HuH-7.5 (cell line): ENCODE results near the gene RIMOC1.

Source experiments
- DNase-seq: peaks from one replicate; pipeline ENCODE4 v3.0.0; 2011; ENCODE audit warnings: low spot score

RIMOC1 gene

DNA sequence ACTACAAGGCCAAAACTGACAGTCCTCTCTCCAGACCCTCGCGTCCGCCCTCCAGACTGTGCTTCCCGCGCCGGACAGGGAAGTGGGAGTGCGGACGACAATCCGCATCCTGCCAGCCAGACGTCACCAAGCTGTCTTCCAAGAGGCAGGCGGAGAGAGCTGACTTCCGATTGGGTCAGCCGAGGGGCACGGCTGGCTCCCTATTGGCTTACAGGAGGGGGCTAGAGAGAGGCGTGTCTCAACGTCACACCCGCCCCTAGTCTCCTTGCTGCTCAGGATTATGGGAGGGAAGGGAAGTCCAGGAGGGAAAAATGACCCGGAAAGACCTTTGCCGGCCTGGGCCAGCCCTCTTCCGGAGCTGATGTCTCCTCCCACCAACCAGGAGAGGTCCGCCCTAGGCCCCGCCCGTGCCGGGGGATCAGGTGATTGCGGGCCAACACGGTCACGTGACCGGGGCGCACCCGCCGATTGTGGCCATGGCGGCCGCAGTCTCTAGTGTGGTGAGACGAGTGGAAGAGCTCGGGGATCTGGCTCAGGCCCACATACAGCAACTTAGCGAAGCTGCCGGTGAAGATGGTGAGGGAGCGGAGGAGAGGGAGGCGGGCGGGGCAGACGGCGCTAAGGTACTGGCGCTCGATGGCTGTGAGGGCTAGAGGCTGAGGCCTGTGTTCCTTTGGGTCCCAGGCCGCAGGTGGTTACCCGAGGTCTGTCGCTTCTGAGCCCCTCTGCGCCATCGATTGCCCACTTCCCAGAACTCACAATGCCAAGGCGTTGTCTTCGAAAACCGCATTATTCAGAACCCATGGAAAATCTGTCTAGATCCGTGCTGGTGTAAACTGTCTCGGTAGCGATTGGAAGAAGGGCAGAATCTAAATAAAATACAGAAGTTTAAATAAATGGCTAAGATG, at the start of gene RIMOC1:
Gene RIMOC1 (plus strand): TSS at position 453 of the 908 bp plus-strand sequence. CDS start 24 bp downstream, at position 477.
- DNase-seq: peak; percentile 89

DNA sequence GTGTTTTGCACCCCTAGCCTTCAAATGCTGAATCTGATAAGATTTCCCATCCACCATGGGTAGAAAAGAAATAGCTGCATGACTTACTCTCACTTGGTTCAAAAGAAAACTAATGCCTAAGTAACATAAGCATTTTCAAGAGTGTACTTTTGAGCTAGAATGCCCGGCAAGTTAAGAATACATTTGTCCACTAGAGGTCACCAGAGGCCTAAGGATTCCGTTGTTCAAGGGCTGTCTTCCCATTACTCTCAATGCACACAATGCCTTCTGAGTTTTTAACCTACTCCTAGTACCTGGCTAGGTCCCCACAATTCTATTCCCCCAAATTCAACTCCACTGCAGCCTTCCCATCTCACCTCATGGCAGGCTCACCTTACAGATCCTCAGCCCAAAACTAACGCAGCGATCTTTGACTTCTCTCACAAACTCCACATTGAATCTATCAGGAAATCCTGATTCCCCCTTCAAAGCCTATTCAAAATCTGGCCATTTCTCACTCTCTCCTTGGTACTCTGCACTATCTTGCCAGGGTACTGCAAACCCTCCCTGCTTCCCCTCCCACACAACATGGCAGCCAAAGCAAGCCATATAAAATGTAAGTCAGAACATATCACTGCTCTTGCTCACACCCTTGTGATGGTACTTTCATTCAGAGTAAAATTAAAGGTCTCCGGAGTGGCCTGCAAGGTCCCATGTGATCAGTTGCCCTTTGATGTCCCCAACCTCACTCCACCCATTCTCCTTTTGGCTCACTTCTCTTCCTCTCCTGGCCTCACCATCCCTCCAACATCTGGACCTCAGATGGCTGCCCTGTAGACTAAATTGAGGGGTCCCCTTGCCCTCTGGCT, 47.3 kb upstream of the RIMOC1 start:
- peak; percentile 33 for DNase-seq

DNA sequence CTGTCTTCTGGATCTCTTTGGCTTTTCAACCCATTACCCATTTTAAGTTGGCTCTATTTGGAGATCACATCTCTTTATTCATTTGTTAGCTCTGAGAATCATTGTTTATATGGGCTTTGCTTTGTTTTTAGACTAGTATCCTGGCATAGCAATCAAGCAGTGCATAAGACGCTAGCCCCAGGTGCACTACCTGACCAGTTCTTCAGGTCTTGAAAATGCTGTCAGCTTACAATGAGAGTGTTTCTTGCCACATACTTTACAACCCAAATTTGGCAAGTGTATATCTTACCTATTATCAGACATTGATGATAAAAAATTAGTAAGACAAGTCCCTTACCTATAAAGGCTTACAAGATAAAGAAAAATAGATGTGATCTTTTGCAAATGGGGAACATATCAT, 46.2 kb upstream of the RIMOC1 start:
- DNase-seq: no peak

GRCh38 chr5:41858890-41859289, 45.3 kb upstream of the RIMOC1 start:
- DNase-seq: no peak

- DNase-seq: no peak
Measured at GRCh38 chr5:41863871-41864486, 40.2 kb upstream of the RIMOC1 start.

DNA sequence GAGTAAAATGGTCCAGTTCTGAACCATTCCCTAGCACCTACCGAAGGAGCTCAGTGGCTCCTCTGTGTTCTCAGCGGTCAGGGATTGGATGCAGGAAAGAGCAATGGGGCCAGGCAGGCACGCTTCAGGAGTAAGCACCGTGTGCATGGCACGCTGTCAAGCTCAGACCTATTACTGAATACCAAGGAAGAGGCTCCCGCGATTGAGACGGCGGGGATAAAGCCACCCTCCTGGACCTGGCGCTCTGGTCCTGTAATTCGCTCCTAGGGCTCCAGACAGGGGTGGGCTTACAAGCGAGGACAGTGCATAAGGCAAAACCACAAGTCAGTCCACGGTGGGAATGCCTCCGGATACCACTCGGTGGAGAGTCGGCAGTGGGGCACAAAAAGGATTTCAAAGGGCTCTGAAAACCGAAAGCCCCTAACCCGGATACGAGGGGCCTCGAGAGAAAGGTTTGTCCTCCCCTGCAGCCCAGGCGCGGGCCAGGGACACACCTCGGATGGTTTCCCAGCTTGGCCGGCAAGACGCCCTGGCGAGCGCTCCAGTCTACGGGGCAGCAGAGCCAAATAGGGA, 34.9 kb upstream of the RIMOC1 start:
- DNase-seq: no peak

DNA sequence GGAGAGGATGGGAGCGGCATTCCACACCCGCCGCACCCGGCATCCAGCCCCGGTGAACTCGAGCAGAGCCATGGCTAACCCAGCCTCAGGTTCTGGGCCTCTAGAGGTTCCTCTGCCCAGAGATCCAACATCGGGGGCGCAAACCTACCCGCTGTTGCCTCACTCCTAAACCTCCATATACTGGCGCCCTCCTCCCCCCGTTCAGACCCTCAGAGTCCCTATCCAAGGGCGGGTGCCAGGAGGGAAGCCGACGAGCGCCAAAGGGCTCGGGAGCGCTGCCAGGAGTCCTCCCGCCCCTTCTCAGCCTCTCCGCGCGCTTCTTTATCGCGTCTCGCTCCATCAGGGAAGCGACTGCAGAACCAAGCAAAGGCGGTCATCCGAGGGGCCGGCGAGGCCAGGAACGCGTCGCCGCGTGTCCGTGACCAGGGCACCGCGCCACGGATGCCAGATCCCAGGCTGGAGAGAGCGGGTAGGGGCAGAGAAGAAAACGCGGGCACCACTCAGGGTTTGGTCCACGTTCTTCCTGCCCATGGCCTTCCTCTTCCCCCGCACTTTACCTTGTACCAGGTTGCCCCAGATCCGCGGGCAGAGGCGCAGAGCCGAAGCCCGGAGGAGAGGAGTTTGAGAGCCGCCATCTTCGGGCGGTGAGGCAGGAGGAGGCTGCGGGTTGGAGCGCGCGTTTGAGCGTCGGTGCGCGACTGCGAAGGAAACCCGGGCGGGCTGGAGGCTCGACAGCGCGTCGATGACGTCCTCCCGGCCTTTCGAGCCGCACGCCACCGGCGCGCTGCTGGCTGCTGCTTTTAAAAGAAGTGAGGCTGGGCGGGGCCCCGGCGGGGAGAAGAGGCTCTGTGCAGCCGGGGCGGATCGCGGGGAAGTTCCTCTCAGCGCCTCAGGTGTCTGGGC, 34.2 kb upstream of the RIMOC1 start, which contains the start of gene OXCT1:
Gene OXCT1 (minus strand): TSS at position 702 of the 903 bp plus-strand sequence. CDS start 67 bp downstream, at position 635.
- peak; percentile 71 for DNase-seq

DNA sequence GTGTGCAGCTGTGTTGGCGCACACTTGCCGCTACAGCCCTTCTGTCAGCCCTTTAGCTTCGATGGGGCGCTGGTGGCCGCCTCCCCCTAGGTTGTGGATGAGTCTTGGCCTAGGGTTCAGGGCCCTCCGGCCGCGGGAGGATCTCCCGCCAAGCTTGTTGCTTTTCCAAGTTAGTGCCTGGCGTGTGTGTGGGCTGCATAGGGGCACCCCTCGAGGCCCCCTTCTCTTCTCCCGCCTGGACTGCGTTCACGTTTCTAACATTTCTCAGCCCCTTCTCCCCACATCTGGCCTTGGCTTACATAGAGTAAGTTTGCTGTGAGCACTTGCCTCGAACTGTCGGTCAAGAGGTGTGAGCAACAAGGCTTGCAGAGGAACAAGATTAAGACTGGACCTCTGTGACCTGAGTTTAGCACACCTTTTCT, 33.5 kb upstream of the RIMOC1 start:
- no peak for DNase-seq

DNA sequence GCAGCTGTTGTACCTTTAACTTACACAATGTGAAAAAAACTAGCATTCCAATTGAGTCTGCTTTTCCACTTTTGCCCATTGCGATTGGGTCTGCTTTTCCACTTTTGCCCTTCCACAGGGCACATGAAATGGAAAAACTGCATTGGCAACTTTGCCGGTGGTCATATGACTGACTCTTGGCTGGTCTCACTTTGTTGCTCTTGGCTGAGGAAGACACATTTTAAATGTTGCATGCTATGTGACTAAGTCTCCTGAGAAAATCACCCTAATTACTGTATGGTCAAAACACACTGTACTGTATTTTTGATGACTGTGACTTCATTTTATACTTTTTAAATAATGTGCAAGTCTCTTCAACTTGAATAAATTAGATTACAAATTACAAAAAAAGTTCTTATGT, 32.3 kb upstream of the RIMOC1 start:
- DNase-seq: no peak

- DNase-seq: no peak
Measured at GRCh38 chr5:41874512-41875060, 29.6 kb upstream of the RIMOC1 start.

DNA sequence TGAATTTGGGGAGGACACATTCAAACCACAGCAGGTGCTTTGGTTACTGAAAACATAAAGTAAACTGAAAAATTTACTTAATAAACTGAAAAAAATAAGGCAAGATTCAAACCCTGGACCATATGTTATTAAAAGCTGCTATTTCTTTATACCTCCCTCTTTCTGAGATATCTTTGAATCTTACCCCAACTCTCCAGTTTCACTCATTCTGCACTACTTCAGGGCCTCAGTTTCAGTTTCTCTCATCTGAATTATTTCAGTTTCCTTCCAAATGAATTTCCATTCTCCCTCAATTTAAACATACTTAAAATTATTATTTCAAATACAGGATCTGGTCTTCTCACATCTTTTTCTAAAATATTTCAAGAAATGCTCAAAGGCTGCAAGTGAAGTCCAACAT, 29.0 kb upstream of the RIMOC1 start:
- no peak for DNase-seq

GRCh38 chr5:41876678-41877077, 27.5 kb upstream of the RIMOC1 start:
- no peak for DNase-seq

DNA sequence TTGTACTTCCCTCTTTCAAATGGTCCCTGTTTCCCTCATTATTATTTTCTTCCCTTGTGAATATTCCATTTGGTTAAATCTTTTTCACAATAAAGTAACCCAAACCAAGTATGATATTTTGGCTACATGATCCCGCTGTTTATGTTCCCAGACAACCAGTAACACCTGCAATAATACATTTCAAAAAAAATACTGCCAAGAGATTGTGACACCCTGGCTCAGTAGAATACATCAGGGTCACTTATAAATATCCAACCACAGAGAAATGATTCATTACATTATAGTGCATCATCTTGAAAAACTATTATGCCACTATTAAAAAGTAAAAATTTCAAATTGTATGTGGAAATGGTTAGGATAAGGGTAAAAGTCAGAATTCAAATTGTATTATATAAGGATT, 26.7 kb upstream of the RIMOC1 start:
- no peak for DNase-seq

DNA sequence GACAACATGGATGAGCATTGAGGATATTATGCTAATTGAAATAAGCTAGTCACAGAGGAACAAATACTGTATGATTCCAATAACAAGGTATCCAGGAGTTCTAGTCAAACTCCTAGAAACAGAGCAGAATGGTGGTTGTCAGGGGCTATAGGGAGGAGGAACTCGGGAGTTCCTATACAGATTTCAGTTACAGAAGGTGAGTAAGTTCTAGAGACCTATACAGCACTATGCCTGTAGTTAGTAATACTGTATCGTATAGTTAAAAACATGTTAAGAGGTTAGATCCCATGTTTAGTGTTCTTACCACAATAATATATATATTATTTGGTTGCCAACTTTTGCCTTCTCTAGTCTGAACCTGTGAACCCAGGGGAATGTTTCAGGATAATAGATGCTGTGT, 26.0 kb upstream of the RIMOC1 start:
- DNase-seq: no peak

DNA sequence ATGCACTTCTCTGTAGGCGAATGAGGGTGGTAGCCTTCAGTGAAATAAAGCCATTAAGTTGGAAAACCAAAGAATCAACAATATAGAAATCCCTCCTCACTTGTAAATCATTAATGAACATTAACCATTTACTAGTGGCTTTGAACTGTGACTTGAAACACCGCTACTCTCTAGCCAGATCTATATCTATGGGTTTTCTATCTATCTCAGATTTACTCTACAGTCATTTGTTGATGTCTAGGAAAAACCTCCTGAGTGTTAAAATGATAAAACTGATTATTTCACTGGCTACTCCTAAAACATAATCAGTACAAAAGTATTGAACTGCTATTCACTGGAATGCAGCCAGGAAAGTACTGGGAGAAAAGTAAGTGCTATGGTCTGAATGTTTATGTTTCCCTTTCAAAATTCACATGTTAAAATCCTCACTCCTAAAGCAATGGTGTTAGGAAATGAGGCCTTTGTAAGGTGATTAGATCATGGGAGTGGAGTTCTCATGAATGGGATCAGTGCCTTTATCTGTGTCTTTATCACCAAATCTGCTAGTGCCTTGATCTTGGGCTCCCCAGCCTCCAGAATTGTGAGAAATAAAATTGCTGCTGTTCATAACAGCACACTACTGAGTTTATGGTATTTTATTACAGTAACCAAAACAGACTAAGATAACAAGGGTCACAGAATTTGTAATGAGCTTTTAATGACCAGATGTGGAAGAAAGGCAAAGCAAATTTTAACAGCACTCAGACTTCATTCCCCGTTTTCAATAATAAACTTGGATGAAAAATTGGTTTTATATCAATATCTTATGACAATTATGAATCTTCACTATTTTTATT, 25.3 kb upstream of the RIMOC1 start:
- DNase-seq: no peak

GRCh38 chr5:41882765-41883164, 21.4 kb upstream of the RIMOC1 start:
- DNase-seq: no peak

GRCh38 chr5:41883243-41883642, 20.9 kb upstream of the RIMOC1 start:
- DNase-seq: no peak

GRCh38 chr5:41883936-41884335, 20.2 kb upstream of the RIMOC1 start:
- no peak for DNase-seq

DNA sequence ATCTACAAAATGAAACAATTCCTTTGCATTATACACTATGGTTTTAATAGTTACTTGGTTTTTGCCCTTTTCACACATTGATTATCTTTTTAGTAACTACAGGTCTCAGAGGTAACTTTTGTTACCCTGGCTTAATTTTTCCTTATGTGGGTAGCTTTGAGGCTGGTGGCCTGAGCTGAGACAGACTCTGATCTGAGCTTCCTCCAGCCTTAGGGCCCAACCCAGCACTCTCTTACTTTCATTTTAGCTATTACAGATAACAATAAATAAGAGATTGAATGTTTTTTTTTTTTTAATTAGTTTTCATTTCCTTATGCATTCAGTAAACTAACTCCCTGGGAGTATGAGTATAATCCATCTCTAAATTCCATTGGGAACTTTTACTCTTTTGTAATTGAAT, 18.9 kb upstream of the RIMOC1 start:
- no peak for DNase-seq
